ENCODE results near the gene RAB36. TPM values are rescaled to one million over a fixed set of nuclear protein-coding genes. Genes with fewer than 3 reads are reported as not detected.

Gene RAB36
- total and polyA plus RNA-seq, 9 of the 15 experiments (the other 6 are each of a cell fraction or from before 2014, with no cell fraction given), result 0.04 to 0.50 (median 0.08) TPM; not detected in 3

GRCh38 chr22:23104187-23104971 lies 40.9 kb upstream of the RAB36 start (continued):
- no peak for TF ChIP-seq HCFC1 (IDR thresholded peaks at IDR 0.05; ENCODE audit: low read depth, low read length)
- no peak for TF ChIP-seq EP400 (IDR thresholded peaks at IDR 0.05)
- TF ChIP-seq FOS (IDR thresholded peaks at IDR 0.05; ENCODE audit: extremely low read depth, insufficient read length), result no peak
- no peak for TF ChIP-seq ZBTB26 (CRISPR knock-in tag; IDR thresholded peaks at IDR 0.05)
- no peak for TF ChIP-seq TFAM (CRISPR knock-in tag; conservative IDR thresholded peaks at IDR 0.05)
- no peak for TF ChIP-seq TFAP4 (CRISPR knock-in tag; IDR thresholded peaks at IDR 0.05; ENCODE audit: borderline replicate concordance)
- TF ChIP-seq ATF1 (CRISPR knock-in tag; IDR thresholded peaks at IDR 0.05), result peak; percentile 29; the same call in 1 of the 2 replicates
- no peak for TF ChIP-seq ATF1 (tag; IDR thresholded peaks at IDR 0.05)
- TF ChIP-seq THAP12 (CRISPR knock-in tag; IDR thresholded peaks at IDR 0.05), result peak; percentile 96
- TF ChIP-seq ZNF175 (CRISPR knock-in tag; IDR thresholded peaks at IDR 0.05; ENCODE audit: low read depth), result no peak
- TF ChIP-seq CBX8 (IDR thresholded peaks at IDR 0.05; ENCODE audit: borderline replicate concordance, extremely low read depth, low read depth, low read length, poor library complexity, severe bottlenecking), result no peak
- TF ChIP-seq TRIM25 (IDR thresholded peaks at IDR 0.05; ENCODE audit: borderline replicate concordance), result no peak
- TF ChIP-seq NCOA6 (IDR thresholded peaks at IDR 0.05), result no peak
- no peak for TF ChIP-seq RCOR1 (IDR thresholded peaks at IDR 0.05; ENCODE audit: borderline replicate concordance in 1 of 2, low read depth in 2 of 2, low read length in 2 of 2)
- TF ChIP-seq E2F6 (IDR thresholded peaks at IDR 0.05; ENCODE audit: borderline replicate concordance in 1 of 2, extremely low read depth in 1 of 2, insufficient read depth in 1 of 2, insufficient read length in 1 of 2, low read depth in 1 of 2, low read length in 1 of 2, poor library complexity in 1 of 2, severe bottlenecking in 1 of 2), result peak in 1 of 2 experiments; percentile 15
- no peak for TF ChIP-seq TFE3 (CRISPR knock-in tag; IDR thresholded peaks at IDR 0.05)

Data from K562 (cell line).